ENCODE data around the gene TRAF4. TPM values are rescaled to one million over a fixed set of nuclear protein-coding genes. Genes with fewer than 3 reads are reported as not detected.

Gene TRAF4
- total and polyA plus RNA-seq, 10 of the 15 experiments (the other 5 are each of a cell fraction or from before 2014, with no cell fraction given): 3.7 to 197 (median 66.4) TPM

DNA sequence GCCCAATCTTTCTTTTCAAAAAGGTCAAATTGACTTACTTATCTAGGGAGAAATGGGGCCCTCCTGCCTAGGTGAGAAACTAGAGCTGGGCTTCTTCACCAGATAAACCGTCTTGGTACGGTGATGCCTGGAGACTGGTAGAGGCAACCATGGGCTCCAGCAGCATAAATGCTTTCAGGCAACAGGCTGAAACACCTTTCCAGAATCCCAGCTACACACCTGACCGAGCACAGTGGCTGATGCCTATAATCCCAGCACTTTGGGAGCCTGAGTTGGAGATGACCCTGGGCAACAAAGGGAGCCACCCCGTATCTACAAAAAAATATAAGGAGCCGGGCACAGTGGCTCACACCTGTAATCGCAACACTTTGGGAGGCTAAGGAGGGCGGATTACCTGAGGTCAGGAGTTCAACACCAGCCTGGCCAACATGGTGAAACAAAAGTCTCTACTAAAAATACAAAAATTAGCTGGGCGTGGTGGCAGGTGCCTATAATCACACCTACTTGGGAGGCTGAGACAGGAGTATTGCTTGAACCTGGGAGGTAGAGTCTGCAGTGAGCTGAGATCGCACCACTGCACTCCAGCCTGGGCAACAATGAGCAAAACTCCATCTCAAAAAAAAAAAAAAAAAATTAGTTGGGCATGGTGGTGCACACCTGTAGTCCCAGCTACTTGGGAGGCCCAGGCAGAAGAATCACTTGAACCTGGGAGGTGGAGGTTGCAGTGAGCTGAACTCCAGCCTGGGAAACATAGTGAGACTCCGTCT, 8.0 kb downstream of the TRAF4 start:
- ChIA-PET RAD21 (ENCODE audit: unreplicated experiment) (interaction anchor here (1.0 to 17.4 kb wide), 7 partner anchors 12 to 202 kb away, joined by 3 to 375 read pairs (median 4); partner anchors contain the start of genes NEK8, PROCA1 and TLCD1), POLR2A (interaction anchor here (0.6 to 15.2 kb wide), 5 partner anchors 24 to 198 kb away, joined by 3 to 485 read pairs (median 3); partner anchors contain the start of genes NEK8, RPL23A and TLCD1), SMC1A (ENCODE audit: uncharacterized antibody, unreplicated experiment) (interaction anchor here (0.7 to 17.8 kb wide), 8 partner anchors 10 to 174 kb away, joined by 3 to 326 read pairs (median 3); partner anchors contain the start of genes NEK8 and TLCD1), CTCF (interaction anchor here (0.7 to 10.0 kb wide), 12 partner anchors 10 to 202 kb away, joined by 3 to 394 read pairs (median 6); partner anchors contain the start of genes DHRS13, NEK8, RPL23A and TLCD1)
- TF ChIP-seq POU2F2 (IDR thresholded peaks at IDR 0.05; ENCODE audit: borderline replicate concordance, low read depth, low read length): no peak
- no peak for TF ChIP-seq ESRRA (IDR thresholded peaks at IDR 0.05; ENCODE audit: low read length)
- TF ChIP-seq NFYA (IDR thresholded peaks at IDR 0.05; ENCODE audit: borderline replicate concordance, low read depth, low read length): no peak
- no peak for TF ChIP-seq NBN (IDR thresholded peaks at IDR 0.05)
- TF ChIP-seq POLR2AphosphoS5 (IDR thresholded peaks at IDR 0.05; ENCODE audit: low read length): 0 out of 2 replicates have a peak, but pooled peaks have one; percentile 57
- TF ChIP-seq YY1 (IDR thresholded peaks at IDR 0.05; ENCODE audit: low read depth, low read length): no peak
- TF ChIP-seq POLR2A (IDR thresholded peaks at IDR 0.05; ENCODE audit: low read depth, low read length): peak; percentile 51
- no peak for TF ChIP-seq ZNF207 (IDR thresholded peaks at IDR 0.05; ENCODE audit: borderline replicate concordance)
- no peak for TF ChIP-seq BHLHE40 (IDR thresholded peaks at IDR 0.05; ENCODE audit: borderline replicate concordance in 1 of 2, low read depth in 2 of 2, low read length in 1 of 2)
- TF ChIP-seq SREBF1 (IDR thresholded peaks at IDR 0.05; ENCODE audit: low read length): no peak
- Histone ChIP-seq H3K36me3 (ENCODE audit: control insufficient read depth in 2 of 2, insufficient read depth in 2 of 2, low read length in 1 of 2) (peaks cover 28 to 30% of the 10 kb centered on the region in 2 experiments), H3K4me1 (ENCODE audit: control insufficient read depth, insufficient read depth, low read length) (peaks cover 19% of the 10 kb centered on the region), H2AFZ (ENCODE audit: control insufficient read depth, low read depth, low read length) (no peak overlapping the region), H4K20me1 (ENCODE audit: control insufficient read depth, insufficient read depth) (peaks cover 11% of the 10 kb centered on the region), H3K79me2 (ENCODE audit: control insufficient read depth, insufficient read depth, low read length) (peaks cover 39% of the 10 kb centered on the region), H3K9ac (ENCODE audit: control insufficient read depth, insufficient read depth, low read length) (no peak overlapping the region), H3K9me3 (replicated peaks; ENCODE audit: control insufficient read depth, insufficient read depth, low read length) (no peaks in the 10 kb centered on the region), H3K4me2 (ENCODE audit: control insufficient read depth, insufficient read depth) (no peak overlapping the region), H3K27me3 (replicated peaks in 1 of 2; ENCODE audit: control insufficient read depth in 2 of 2, insufficient read depth in 2 of 2, low read length in 1 of 2) (no peaks in the 10 kb centered on the region), H3K27ac (ENCODE audit: control insufficient read depth, insufficient read depth) (no peak overlapping the region), H3K4me3 (no peak overlapping the region)
- ATAC-seq: no peak
- BruUV-seq (replicated peaks): no TSS peak
- intact Hi-C loops (cut with micrococcal nuclease; ENCODE audit: unreplicated experiment): no loop called here
- in situ Hi-C loops (cut with MboI): no loop called here
- no peak for FAIRE-seq
- 99% methylated on average over 10 of the region's 10 CpGs for WGBS (ENCODE audit: insufficient coverage, insufficient replicate concordance, low lambda C conversion rate, missing lambda C conversion rate)
- DNase-seq (ENCODE audit: low read depth, low spot score): no peak
